Hematopoietic multipotent progenitor cell (in vitro differentiated cells): Measurements from ENCODE around the gene SDF2. TPM values are rescaled to one million over a fixed set of nuclear protein-coding genes. Genes with fewer than 3 reads are reported as not detected.

Source experiments
- total RNA-seq: library from RNA; depleted of rRNA; stranded (reverse); fragments of >200 nt; gene quantifications from one replicate; pipeline ENCODE4 v1.2.3, GENCODE V29; 2012

Gene SDF2
- total RNA-seq, 1 donor, result 56.3 TPM

Other genes starting within 250 kb of the SDF2 start
- gene SLC13A2, start 188.3 kb downstream of the SDF2 start, total RNA-seq, result not detected
- not detected for gene FOXN1, start 155.6 kb downstream of the SDF2 start, total RNA-seq
- gene UNC119, start 109.3 kb downstream of the SDF2 start, total RNA-seq, result 12.1 TPM
- 71.6 TPM for gene PIGS, start 90.4 kb downstream of the SDF2 start, total RNA-seq
- gene ALDOC, start 85.0 kb downstream of the SDF2 start, total RNA-seq, result 55.5 TPM
- gene SPAG5, start 62.9 kb downstream of the SDF2 start, total RNA-seq, result 6.2 TPM
- gene RSKR, start 47.7 kb downstream of the SDF2 start, total RNA-seq, result 8.1 TPM
- 142 TPM for gene BLTP2, start 16.7 kb downstream of the SDF2 start, total RNA-seq
- gene SUPT6H, start 299 bp upstream of the SDF2 start, total RNA-seq, result 61.9 TPM
- 3.5 TPM for gene PROCA1, start 50.0 kb upstream of the SDF2 start, total RNA-seq
- gene RAB34, start 56.0 kb upstream of the SDF2 start, total RNA-seq, result 160 TPM
- 745 TPM for gene RPL23A, start 58.1 kb upstream of the SDF2 start, total RNA-seq
- 1.1 TPM for gene TLCD1, start 64.3 kb upstream of the SDF2 start, total RNA-seq
- 12.4 TPM for gene NEK8, start 66.9 kb upstream of the SDF2 start, total RNA-seq
- gene TRAF4, start 82.1 kb upstream of the SDF2 start, total RNA-seq, result 42.3 TPM
- gene FAM222B, start 180.9 kb upstream of the SDF2 start, total RNA-seq, result 19.1 TPM
- gene ERAL1, start 193.1 kb upstream of the SDF2 start, total RNA-seq, result 47.4 TPM
- 61.7 TPM for gene FLOT2, start 235.8 kb upstream of the SDF2 start, total RNA-seq
- 30.7 TPM for gene DHRS13, start 241.2 kb upstream of the SDF2 start, total RNA-seq